PC-3 (cell line): Measurements from ENCODE around the gene CYP1B1. TPM values are rescaled to one million over a fixed set of nuclear protein-coding genes. Genes with fewer than 3 reads are reported as not detected.

Experiments
- ATAC-seq: fragments of 200-7000 bp; cut with Tn5 transposase; 2 replicates; pipeline ENCODE4 v1.9.1; 2020; ENCODE audit warnings: mild to moderate bottlenecking, moderate library complexity
- BruUV-seq: library from RNA; stranded (reverse); fragments of 400-500 nt; replicated peaks from 2 replicates; lab custom pipeline; 2021; lab: Mats Ljungman, UMichigan
- CTCF ChIA-PET: fragments of 300-600 bp; sonication (Branson Sonifier 250); formaldehyde crosslinking; loops from one replicate; lab custom pipeline; 2022; ENCODE audit warnings: antibody characterized with exemption; lab: Charles Lee
- POLR2A ChIA-PET: fragments of 300-600 bp; sonication (Branson Sonifier 250); formaldehyde crosslinking; loops from one replicate; lab custom pipeline; 2022; ENCODE audit warnings: antibody characterized with exemption; ENCODE audit not compliant: unreplicated experiment; lab: Charles Lee
- DNase-seq: peaks from one replicate; pipeline ENCODE4 v3.0.0-alpha.2; 2015
- H2AFZ ChIP-seq: fragments of 300-600 bp; sonication (generic); 2 replicates; pipeline ENCODE4 v1.6.0; 2016; ENCODE audit warnings: antibody characterized with exemption, low read length
- H3F3A ChIP-seq: fragments of 300-600 bp; sonication (generic); one replicate; pipeline ENCODE4 v1.6.0; 2017; ENCODE audit warnings: antibody characterized with exemption, low read length, control low read depth, mild to moderate bottlenecking; ENCODE audit not compliant: unreplicated experiment
- H3K27ac ChIP-seq: fragments of 300-600 bp; sonication (generic); 2 replicates; pipeline ENCODE4 v1.5.1; 2016; ENCODE audit warnings: mild to moderate bottlenecking, low read length
- H3K27me3 ChIP-seq: fragments of 300-600 bp; sonication (generic); 2 replicates; pipeline ENCODE4 v1.6.1; 2016; ENCODE audit warnings: low read length, mixed read lengths
- H3K36me3 ChIP-seq: fragments of 300-600 bp; sonication (generic); 2 replicates; pipeline ENCODE4 v1.6.1; 2016; ENCODE audit warnings: low read depth, mixed run types, low read length, mixed read lengths
- H3K4me1 ChIP-seq: fragments of 300-600 bp; sonication (generic); 2 replicates; pipeline ENCODE4 v1.5.1; 2016; ENCODE audit warnings: low read length; ENCODE audit not compliant: insufficient read depth
- H3K4me2 ChIP-seq: fragments of 300-600 bp; sonication (generic); 2 replicates; pipeline ENCODE4 v1.6.0; 2016; ENCODE audit warnings: low read length
- H3K4me3 ChIP-seq: fragments of 300-600 bp; sonication (generic); 2 replicates; pipeline ENCODE4 v1.5.1; 2016; ENCODE audit warnings: mild to moderate bottlenecking, low read length, mixed read lengths
- H3K79me2 ChIP-seq: fragments of 300-600 bp; sonication (generic); 2 replicates; pipeline ENCODE4 v1.6.1; 2017; ENCODE audit warnings: low read length, mixed read lengths
- H3K9ac ChIP-seq: fragments of 300-600 bp; sonication (generic); 2 replicates; pipeline ENCODE4 v1.6.0; 2016; ENCODE audit warnings: mild to moderate bottlenecking, low read length
- H3K9me2 ChIP-seq: fragments of 300-600 bp; sonication (generic); replicated peaks from 2 replicates; pipeline ENCODE4 v1.6.1; 2016; ENCODE audit warnings: mixed run types, low read length, mixed read lengths
- H3K9me3 ChIP-seq: fragments of 300-600 bp; sonication (generic); 2 replicates; pipeline ENCODE4 v1.6.1; 2016; ENCODE audit warnings: low read length, mixed read lengths
- H4K20me1 ChIP-seq: fragments of 300-600 bp; sonication (generic); 2 replicates; pipeline ENCODE4 v1.6.1; 2016; ENCODE audit warnings: low read length, mixed read lengths
- EZH2 ChIP-seq: fragments of 300-600 bp; sonication (generic); IDR thresholded peaks from one replicate; pipeline ENCODE4 v1.6.1; 2017; ENCODE audit warnings: antibody characterized with exemption, mild to moderate bottlenecking, low read length; ENCODE audit not compliant: unreplicated experiment
- EZH2phosphoT487 ChIP-seq: fragments of 300-600 bp; sonication (generic); IDR thresholded peaks from 2 replicates; pipeline ENCODE4 v1.6.1; 2018; ENCODE audit warnings: mild to moderate bottlenecking, antibody characterized with exemption, low read length, borderline replicate concordance
- intact Hi-C: fragments of 100-400 bp; cut with micrococcal nuclease; formaldehyde crosslinking; loops from 2 replicates; pipeline ENCODE4 v1.9.0; 2023
- total RNA-seq: library from RNA; depleted of rRNA; stranded (reverse); fragments of >200 nt; gene quantifications from 2 replicates; pipeline ENCODE4 v1.2.3, GENCODE V29; 2014
- TF ChIP-seq, protein P1 (sequence below): fragments of 300-600 bp; sonication (generic); conservative IDR thresholded peaks from 2 replicates; pipeline ENCODE4 v1.5.1; 2017; ENCODE audit warnings: antibody characterized with exemption, low read depth, mild to moderate bottlenecking, low read length

CYP1B1 gene
- total RNA-seq, 1 experiment from 2014 or later, result 37.2 TPM

DNA sequence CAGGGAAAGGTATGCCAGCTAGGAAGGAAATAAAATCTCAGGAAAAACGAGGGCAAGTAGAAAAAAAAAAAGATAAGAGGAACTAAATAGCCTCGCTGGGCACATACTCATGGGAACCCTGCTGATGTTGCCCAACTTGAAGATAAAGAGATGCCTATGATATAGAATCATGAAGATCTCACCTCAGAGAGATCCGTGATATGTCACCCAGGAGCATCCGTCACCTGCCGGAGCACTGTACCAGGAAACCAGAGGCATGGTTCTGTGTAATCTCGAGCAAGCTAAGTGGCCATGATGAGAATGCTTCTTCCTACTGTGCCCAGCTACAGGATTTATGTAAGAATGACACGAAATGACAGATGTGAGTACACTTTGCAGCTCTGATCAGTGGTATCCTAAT lies 40.0 kb downstream of the CYP1B1 start:
- H3K27me3 ChIP-seq, result 0 out of 2 replicates have a peak, but pooled peaks cover 3% of the 10 kb centered on the region
- ATAC-seq, result no peak
- ChIA-PET CTCF (no interaction called here), POLR2A (no interaction called here)
- no peak overlapping the region for H3K27ac ChIP-seq
- no peak for DNase-seq
- H3K9me3 ChIP-seq, result no peaks in the 10 kb centered on the region
- no TSS peak for BruUV-seq
- no peaks in the 10 kb centered on the region for H3K9me2 ChIP-seq
- H4K20me1 ChIP-seq, result no peaks in the 10 kb centered on the region
- no peaks in the 10 kb centered on the region for H3F3A ChIP-seq
- H3K9ac ChIP-seq, result no peak overlapping the region
- no peak overlapping the region for H3K4me3 ChIP-seq
- no peaks in the 10 kb centered on the region for H3K4me1 ChIP-seq
- H3K36me3 ChIP-seq, result no peaks in the 10 kb centered on the region
- no peaks in the 10 kb centered on the region for H3K79me2 ChIP-seq
- intact Hi-C loops, result no loop called here
- no peak overlapping the region for H2AFZ ChIP-seq
- H3K4me2 ChIP-seq, result no peak overlapping the region
- TF ChIP-seq, protein P1, sequence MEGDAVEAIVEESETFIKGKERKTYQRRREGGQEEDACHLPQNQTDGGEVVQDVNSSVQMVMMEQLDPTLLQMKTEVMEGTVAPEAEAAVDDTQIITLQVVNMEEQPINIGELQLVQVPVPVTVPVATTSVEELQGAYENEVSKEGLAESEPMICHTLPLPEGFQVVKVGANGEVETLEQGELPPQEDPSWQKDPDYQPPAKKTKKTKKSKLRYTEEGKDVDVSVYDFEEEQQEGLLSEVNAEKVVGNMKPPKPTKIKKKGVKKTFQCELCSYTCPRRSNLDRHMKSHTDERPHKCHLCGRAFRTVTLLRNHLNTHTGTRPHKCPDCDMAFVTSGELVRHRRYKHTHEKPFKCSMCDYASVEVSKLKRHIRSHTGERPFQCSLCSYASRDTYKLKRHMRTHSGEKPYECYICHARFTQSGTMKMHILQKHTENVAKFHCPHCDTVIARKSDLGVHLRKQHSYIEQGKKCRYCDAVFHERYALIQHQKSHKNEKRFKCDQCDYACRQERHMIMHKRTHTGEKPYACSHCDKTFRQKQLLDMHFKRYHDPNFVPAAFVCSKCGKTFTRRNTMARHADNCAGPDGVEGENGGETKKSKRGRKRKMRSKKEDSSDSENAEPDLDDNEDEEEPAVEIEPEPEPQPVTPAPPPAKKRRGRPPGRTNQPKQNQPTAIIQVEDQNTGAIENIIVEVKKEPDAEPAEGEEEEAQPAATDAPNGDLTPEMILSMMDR, result no peak
- TF ChIP-seq EZH2 (no peak), EZH2phosphoT487 (no peak)

DNA sequence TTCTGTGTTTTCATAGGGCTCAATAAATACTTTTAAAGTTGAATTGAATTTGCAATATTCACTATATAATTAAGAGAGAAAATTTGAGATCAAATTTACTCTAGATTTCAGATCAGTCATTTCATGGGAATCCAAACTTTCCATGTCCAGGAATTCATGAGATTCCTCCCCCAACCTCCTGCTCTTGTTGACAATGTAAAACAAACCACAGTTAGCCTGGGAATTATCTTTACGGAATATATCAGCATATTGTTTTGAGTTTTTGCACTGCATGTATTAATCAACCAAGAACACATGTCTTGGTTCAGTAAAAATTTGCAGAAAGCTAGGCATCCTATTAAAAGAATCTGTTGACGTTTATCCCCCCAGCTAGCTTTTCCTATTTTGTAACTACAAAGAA lies 42.3 kb downstream of the CYP1B1 start:
- TF ChIP-seq EZH2, result no peak
- TF ChIP-seq, protein P1, result no peak
- TF ChIP-seq EZH2phosphoT487, result no peak
- Histone ChIP-seq H3K4me1 (no peaks in the 10 kb centered on the region), H3K27ac (no peak overlapping the region), H3K79me2 (no peaks in the 10 kb centered on the region), H2AFZ (no peak overlapping the region), H3F3A (no peaks in the 10 kb centered on the region), H3K9me2 (no peaks in the 10 kb centered on the region), H3K36me3 (no peaks in the 10 kb centered on the region), H4K20me1 (no peaks in the 10 kb centered on the region), H3K4me2 (no peak overlapping the region), H3K27me3 (0 out of 2 replicates have a peak, but pooled peaks cover 3% of the 10 kb centered on the region), H3K9ac (no peak overlapping the region), H3K4me3 (no peak overlapping the region), H3K9me3 (no peaks in the 10 kb centered on the region)
- DNase-seq, result no peak
- ChIA-PET CTCF (no interaction called here), POLR2A (no interaction called here)
- ATAC-seq, result no peak
- no TSS peak for BruUV-seq
- intact Hi-C loops, result no loop called here

DNA sequence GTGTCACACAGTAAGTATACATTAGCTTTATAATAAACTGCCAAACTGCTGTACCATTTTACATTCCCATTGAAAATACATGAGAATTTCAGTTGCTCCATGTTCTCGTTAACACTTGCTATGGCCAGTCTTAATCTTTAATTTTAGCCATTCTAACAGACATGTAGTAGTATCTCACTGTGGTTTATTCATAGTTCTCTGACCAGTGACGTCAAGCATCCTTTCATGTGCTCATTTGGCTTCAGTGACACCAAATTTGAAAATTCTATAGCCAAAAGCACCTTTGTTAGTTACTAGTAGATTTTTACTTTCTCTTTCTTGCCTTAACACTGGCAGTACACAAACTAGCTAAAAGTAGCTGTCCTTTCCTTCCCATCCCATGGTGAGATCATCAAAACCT lies 43.0 kb downstream of the CYP1B1 start:
- H3K4me2 ChIP-seq, result no peak overlapping the region
- no peak overlapping the region for H2AFZ ChIP-seq
- BruUV-seq, result no TSS peak
- H3K9me3 ChIP-seq, result no peaks in the 10 kb centered on the region
- H4K20me1 ChIP-seq, result no peaks in the 10 kb centered on the region
- TF ChIP-seq, protein P1, result no peak
- TF ChIP-seq EZH2phosphoT487, result no peak
- no peak for TF ChIP-seq EZH2
- H3F3A ChIP-seq, result no peaks in the 10 kb centered on the region
- no peaks in the 10 kb centered on the region for H3K4me1 ChIP-seq
- no peak overlapping the region for H3K9ac ChIP-seq
- CTCF ChIA-PET, result no interaction called here
- intact Hi-C loops, result no loop called here
- H3K27me3 ChIP-seq, result 0 out of 2 replicates have a peak, but pooled peaks cover 3% of the 10 kb centered on the region
- DNase-seq (no peak), ATAC-seq (no peak)
- no peaks in the 10 kb centered on the region for H3K9me2 ChIP-seq
- H3K4me3 ChIP-seq, result no peak overlapping the region
- H3K79me2 ChIP-seq, result no peaks in the 10 kb centered on the region
- POLR2A ChIA-PET, result no interaction called here
- H3K27ac ChIP-seq, result no peak overlapping the region
- no peaks in the 10 kb centered on the region for H3K36me3 ChIP-seq
